Aorta (tissue), 5 donors: ENCODE data around the gene COBL. TPM values are rescaled to one million over a fixed set of nuclear protein-coding genes. Genes with fewer than 3 reads are reported as not detected.

Experiments used
- ATAC-seq: fragments of 200-7000 bp; cut with Tn5 transposase; one replicate; pipeline ENCODE4 v1.9.1; 2022; ENCODE audit warnings: moderate library complexity; ENCODE audit not compliant: low FRiP score
- DNase-seq, 2 donors: peaks; one replicate each; pipeline ENCODE4 v3.0.0-alpha.2; 2020
- H3K27ac ChIP-seq, 2 donors: one replicate each; pipeline ENCODE4 v1.5.1; 2013; ENCODE audit warnings: low read length in 2 of 2, mild to moderate bottlenecking in 2 of 2, moderate library complexity in 2 of 2, control low read depth in 1 of 2, inconsistent platforms in 1 of 2, low read depth in 1 of 2
- H3K27me3 ChIP-seq, 2 donors: one replicate each; pipeline ENCODE4 v1.6.1; 2013; ENCODE audit warnings: control low read depth in 1 of 2, low read length in 1 of 2, mild to moderate bottlenecking in 1 of 2, moderate library complexity in 1 of 2; ENCODE audit not compliant: insufficient read depth in 2 of 2, control insufficient read depth in 1 of 2
- H3K36me3 ChIP-seq, 2 donors: one replicate each; pipeline ENCODE4 v1.6.1; 2013; ENCODE audit warnings: control low read depth in 1 of 2, low read length in 1 of 2, mild to moderate bottlenecking in 1 of 2; ENCODE audit not compliant: insufficient read depth in 2 of 2, control insufficient read depth in 1 of 2
- H3K4me1 ChIP-seq, 2 donors: one replicate each; pipeline ENCODE4 v1.6.1; 2013; ENCODE audit warnings: low read length in 2 of 2, control low read depth in 1 of 2, mild to moderate bottlenecking in 1 of 2, moderate library complexity in 1 of 2; ENCODE audit not compliant: insufficient read depth in 2 of 2, control insufficient read depth in 1 of 2
- H3K4me3 ChIP-seq, 2 donors: one replicate each; pipeline ENCODE4 v1.5.1; 2013; ENCODE audit warnings: low read length in 2 of 2, control low read depth in 1 of 2, mild to moderate bottlenecking in 1 of 2
- H3K9me3 ChIP-seq: one replicate; pipeline ENCODE4 v1.6.1; 2013; ENCODE audit warnings: mild to moderate bottlenecking, low read length; ENCODE audit not compliant: control insufficient read depth
- WGBS, 2 donors: extraction: QIAGEN DNeasy Blood & Tissue Kit; methylation state at CpG; one replicate each; pipeline ENCODE4 v1.1.7; 2013; 5-methylcytosine and 5-hydroxymethylcytosine counted together
- intact Hi-C, 2 donors: fragments of 100-400 bp; cut with DNase I; formaldehyde crosslinking; loops; one replicate each; pipeline versions ENCODE4 v1.14.2 to v1.15.0; 2022
- long read RNA-seq, 2 donors: library from polyadenylated mRNA; unstranded; transcript quantifications; one replicate each; pipeline ENCODE4 v2.0.0, GENCODE V29; 2020 to 2021
- polyA plus RNA-seq, 2 donors: library from polyadenylated mRNA; stranded (reverse); fragments of 200-250 nt; gene quantifications; one replicate each; pipeline ENCODE4 v1.2.3, GENCODE V29; 2013
- total RNA-seq, 2 donors: library from RNA; stranded (reverse); fragmentation: NEBNext Ultra II Directional; extraction: Animal tissue kit (Norgen Biotek cat#: 25700); gene quantifications; one replicate each; pipeline ENCODE4 v1.2.1, GENCODE V29; 2021
- donor health status: healthy with polysubstance abuse.
- donor health status: Bipolar disorder and iron deficiency.
- donor health status: DM: no; HTN: no; CAD: no.
- donor health status: DM: no; HTN: no; CAD: no.
- donor health status: DM: yes; HTN: yes; CAD: no.

Gene COBL, protein sequence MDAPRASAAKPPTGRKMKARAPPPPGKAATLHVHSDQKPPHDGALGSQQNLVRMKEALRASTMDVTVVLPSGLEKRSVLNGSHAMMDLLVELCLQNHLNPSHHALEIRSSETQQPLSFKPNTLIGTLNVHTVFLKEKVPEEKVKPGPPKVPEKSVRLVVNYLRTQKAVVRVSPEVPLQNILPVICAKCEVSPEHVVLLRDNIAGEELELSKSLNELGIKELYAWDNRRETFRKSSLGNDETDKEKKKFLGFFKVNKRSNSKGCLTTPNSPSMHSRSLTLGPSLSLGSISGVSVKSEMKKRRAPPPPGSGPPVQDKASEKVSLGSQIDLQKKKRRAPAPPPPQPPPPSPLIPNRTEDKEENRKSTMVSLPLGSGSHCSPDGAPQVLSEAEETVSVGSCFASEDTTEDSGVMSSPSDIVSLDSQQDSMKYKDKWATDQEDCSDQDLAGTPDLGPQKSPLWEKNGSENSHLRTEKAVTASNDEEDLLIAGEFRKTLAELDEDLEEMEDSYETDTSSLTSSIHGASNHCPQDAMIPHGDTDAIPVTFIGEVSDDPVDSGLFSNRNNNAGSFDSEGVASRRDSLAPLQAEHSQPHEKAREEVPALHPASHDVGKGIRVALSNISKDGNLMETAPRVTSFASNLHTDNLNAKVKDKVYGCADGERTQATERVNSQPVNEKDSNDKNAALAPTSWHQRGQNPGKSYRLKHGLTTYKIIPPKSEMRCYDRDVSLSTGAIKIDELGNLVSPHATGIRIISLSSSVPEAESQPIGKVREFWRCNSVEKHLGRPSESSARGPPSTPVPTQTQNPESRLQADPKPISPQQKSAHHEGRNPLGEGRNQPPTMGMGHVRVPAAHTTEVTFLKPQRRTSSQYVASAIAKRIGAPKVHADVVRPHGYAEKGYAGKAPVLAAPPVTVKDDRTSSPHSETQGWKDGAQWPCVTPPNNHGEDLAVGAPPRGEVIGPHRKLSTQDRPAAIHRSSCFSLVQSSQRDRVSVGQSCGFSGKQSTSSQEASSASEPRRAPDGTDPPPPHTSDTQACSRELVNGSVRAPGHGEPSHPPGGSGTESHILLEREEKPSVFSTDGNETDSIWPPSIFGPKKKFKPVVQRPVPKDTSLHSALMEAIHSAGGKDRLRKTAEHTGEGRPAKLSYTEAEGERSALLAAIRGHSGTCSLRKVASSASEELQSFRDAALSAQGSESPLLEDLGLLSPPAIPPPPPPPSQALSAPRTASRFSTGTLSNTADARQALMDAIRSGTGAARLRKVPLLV
- total RNA-seq, result 1 to 10 TPM in 1 of 2 donors, under 1 TPM in 1; 0.75 to 1.5 TPM
- polyA plus RNA-seq, result 1 to 10 TPM in 1 of 2 donors, under 1 TPM in 1; 0.31 to 5.3 TPM
- long read RNA-seq, donor 1, partial matches to known transcripts, result 1 of 3 reads
- long read RNA-seq, donor 1, other reads (novel, unspliced or antisense), result 2 of 3 reads
- long read RNA-seq, donor 2, partial matches to known transcripts, result 1 of 3 reads
- long read RNA-seq, donor 2, other reads (novel, unspliced or antisense), result 2 of 3 reads

DNA sequence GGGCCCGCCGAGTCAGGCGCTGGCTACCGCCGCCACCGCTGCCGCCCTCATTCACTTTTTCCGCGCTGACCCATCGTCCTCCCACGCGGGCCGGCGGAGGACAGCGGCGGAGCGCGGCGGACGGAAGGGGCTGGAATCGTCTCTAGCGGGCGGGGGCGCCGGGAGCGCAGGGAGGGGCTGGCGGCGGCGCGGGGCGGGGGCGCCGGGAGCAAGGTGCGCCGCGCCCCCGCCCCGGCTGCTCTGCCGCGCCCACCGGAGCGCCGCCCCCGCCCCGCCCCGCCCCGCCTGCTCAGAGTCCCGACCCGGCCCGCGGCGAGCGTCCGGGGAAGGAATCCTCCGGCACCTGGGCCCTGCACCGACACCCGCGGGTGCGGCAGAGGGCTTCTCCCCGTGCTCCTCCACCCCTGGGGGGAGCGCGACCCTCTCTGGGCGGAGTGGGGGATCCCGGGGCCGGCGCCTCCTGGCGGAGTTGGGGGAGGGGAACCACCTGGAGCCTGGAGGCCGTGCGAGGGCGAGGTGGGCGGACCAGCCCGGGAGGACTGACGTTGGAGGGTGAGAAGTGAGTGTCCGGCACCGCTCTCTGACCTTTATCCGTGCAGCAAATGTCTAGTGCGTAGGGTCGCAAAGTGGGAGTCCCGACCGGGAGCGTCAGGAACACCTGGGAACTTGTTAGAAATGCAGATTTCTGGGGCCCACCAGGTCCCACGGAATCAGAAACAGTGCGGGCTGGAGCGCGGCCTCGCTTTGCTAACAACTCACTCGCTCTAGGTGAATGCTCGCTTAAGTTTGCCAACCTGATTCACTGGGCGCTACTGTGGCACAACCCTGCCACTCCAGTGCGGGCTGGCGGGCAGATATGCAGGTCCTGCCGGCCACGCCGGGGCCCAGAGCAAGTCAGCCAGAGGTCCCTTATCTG lies at the start of gene COBL:
Gene COBL (minus strand): TSS at position 144 of the 916 bp plus-strand sequence. CDS start 176 bp downstream, outside the sequence.
- no peak within 1 kb of the TSS for H3K27ac ChIP-seq
- DNase-seq, result no peak
- H3K4me1 ChIP-seq, result no peaks in the 10 kb centered on the region
- no peaks in the 10 kb centered on the region for H3K27me3 ChIP-seq
- peak within 1 kb of the TSS; percentile 30 to 33 for H3K4me3 ChIP-seq
- H3K9me3 ChIP-seq, result no peaks in the 10 kb centered on the region
- no peaks in the 10 kb centered on the region for H3K36me3 ChIP-seq
- intact Hi-C loops, result no loop called here
- no peak for ATAC-seq
- WGBS, 2 donors, result 4 to 5% methylated on average over 56 to 94 of the region's 94 CpGs

DNA sequence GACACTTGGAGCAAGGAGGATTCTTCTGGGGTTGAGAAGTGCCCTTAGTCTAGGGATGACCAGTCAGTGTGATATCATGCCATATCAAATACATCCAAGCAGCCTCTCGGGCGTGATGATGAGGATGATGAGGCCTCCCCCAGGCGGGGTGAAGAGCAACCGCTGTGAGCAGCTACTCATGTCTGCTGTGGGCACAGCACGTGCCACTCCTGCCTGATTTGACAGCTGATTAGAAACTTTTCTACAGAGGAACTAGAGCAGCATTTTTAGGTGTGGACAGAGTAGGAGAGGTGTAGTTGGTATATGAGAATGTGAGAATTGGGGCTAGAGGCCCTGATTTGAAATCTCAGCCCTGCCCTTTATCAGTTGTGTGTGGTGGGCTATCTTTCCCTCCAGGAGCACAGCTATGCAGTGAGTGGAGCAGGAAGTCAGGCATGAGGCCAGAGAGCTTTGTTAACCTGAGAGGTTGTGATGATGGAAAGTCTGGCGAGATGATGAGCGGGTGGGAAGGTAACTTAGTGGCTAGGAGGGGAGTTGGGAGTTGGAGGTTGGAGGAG lies 49.6 kb upstream of the COBL start:
- intact Hi-C loops, result loop anchor here in 1 of 2 donors (10.0 kb wide), 1 partner anchor 201 kb away; no protein-coding TSS in a partner anchor
- no peaks in the 10 kb centered on the region for H3K4me1 ChIP-seq
- ATAC-seq (no peak), DNase-seq (no peak)
- H3K9me3 ChIP-seq, result no peaks in the 10 kb centered on the region
- no peaks in the 10 kb centered on the region for H3K36me3 ChIP-seq
- WGBS, 2 donors, result 81 to 86% methylated on average over 7 of the region's 7 CpGs
- H3K4me3 ChIP-seq, result no peak overlapping the region
- no peak overlapping the region for H3K27ac ChIP-seq
- H3K27me3 ChIP-seq, result no peaks in the 10 kb centered on the region

DNA sequence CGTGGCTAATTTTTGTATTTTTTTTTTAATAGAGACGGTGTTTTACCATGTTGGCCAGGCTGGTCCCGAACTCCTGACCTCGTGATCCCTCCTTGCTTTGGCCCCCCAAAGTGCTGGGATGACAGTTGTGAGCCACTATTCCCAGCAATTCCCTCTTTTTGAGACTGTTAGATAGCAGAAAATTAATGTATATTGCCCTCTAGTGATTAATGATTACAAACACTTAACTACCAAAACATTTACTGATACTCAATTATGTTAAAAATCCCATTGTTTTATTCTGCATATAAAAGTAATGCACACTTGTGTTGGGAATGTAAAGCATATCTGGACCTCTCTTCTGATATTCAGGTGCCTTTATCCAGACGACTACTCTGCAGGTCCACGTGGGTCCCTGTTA lies 41.2 kb upstream of the COBL start:
- intact Hi-C loops, result no loop called here
- no peak for ATAC-seq
- Histone ChIP-seq H3K4me1 (no peaks in the 10 kb centered on the region), H3K4me3 (no peak overlapping the region), H3K27ac (no peak overlapping the region), H3K27me3 (no peaks in the 10 kb centered on the region), H3K36me3 (no peaks in the 10 kb centered on the region), H3K9me3 (no peaks in the 10 kb centered on the region)
- 76% methylated on average over 6 of the region's 6 CpGs for WGBS, 2 donors
- no peak for DNase-seq

DNA sequence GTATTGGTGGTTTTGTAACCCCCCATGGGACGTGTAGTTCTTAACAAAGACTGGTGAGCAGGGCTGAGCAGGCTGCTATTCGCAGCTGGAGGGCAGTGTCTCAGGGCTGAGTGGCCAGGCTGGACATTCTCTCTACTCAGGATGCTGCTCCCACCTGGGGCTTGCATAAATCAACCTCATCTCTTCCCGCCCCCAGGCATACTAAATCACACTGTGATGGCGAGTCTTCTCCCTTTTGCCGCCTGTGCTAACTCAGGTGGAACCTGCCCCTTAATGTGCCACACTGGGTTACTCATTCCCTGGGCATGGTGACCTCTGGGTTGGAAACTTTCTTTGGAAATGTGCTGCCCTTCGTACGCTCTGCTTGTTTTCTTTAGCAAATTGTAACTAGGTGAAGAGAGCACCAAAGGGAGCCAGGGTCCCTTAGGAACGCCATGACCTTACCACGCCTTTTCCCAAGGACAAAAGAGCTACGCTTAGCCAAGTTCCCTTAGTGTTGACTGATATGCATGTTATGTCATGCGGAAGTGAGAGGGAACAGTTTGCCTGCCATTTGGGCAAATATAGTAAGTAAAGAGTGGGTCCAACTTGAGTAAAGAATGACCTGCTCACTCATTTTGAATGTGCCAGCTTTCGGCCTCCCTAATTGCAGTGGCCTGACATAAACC lies 40.4 kb upstream of the COBL start:
- intact Hi-C loops, result no loop called here
- Histone ChIP-seq H3K27ac (no peak overlapping the region), H3K9me3 (no peaks in the 10 kb centered on the region), H3K36me3 (no peaks in the 10 kb centered on the region), H3K4me1 (no peaks in the 10 kb centered on the region), H3K27me3 (no peaks in the 10 kb centered on the region), H3K4me3 (no peak overlapping the region)
- no peak for ATAC-seq
- no peak for DNase-seq
- WGBS, 2 donors, result 56 to 61% methylated on average over 12 of the region's 12 CpGs

DNA sequence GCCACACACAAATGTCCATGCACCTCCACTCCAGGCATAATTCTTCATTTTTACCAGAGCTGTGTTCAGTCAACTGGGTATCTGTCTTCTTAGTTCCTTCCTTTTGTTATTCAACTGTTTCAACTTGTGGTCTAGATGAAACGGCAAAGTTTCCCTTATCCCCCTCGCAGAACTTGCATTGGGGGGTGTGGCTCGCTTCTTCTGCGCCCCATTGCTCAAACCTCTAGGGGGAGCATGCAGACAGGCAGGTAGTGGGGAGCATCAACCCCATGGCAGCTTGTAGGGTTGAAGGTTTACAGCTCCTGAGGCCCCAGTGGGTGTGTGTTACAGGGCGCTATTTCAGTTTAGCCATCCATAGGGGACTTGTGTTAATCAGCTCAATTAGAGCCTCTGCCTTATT lies 38.3 kb upstream of the COBL start:
- intact Hi-C loops, result no loop called here
- WGBS, 2 donors, result 77 to 87% methylated on average over 5 of the region's 5 CpGs

DNA sequence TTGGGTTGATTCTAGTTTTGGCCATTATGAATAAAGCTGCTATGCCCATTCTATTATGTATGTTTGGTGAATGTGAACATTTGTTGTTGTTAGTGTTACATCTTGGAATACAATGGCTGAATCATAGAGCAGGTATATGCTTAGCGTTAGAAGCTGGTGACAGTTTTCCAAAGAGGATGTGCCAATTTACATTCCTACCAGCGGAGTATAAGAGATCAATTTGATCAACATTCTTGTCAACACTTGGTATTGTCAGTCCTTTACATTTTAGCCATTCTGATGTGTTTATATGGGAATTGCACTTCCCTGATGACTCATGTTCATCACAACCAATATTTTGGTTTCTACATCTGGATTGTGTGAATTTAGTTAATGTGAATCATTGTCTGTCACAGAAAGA lies 37.8 kb upstream of the COBL start:
- intact Hi-C loops, result no loop called here
- no peaks in the 10 kb centered on the region for H3K9me3 ChIP-seq
- H3K27me3 ChIP-seq, result no peaks in the 10 kb centered on the region
- WGBS, 2 donors, result 89 to 90% methylated on average over 2 of the region's 2 CpGs
- ATAC-seq (no peak), DNase-seq (no peak)
- no peak overlapping the region for H3K4me3 ChIP-seq
- H3K36me3 ChIP-seq, result no peaks in the 10 kb centered on the region
- no peak overlapping the region for H3K27ac ChIP-seq
- H3K4me1 ChIP-seq, result no peaks in the 10 kb centered on the region

More for the DNA sequence above, 38.3 kb upstream of the COBL start:
- H3K27ac ChIP-seq, result no peak overlapping the region
- H3K36me3 ChIP-seq, result no peaks in the 10 kb centered on the region
- H3K4me3 ChIP-seq, result no peak overlapping the region
- H3K4me1 ChIP-seq, result no peaks in the 10 kb centered on the region
- no peaks in the 10 kb centered on the region for H3K9me3 ChIP-seq
- no peak for ATAC-seq
- H3K27me3 ChIP-seq, result no peaks in the 10 kb centered on the region
- DNase-seq, result no peak
